ENCODE results near the gene KLHL40.

KLHL40 gene

GRCh38 chr3:42658771-42659390, 26.5 kb upstream of the KLHL40 start:
- no peaks in the 10 kb centered on the region for H3K36me3 ChIP-seq
- H3K4me3 ChIP-seq (ENCODE audit: low read depth, low read length) = no peak overlapping the region
- no peaks in the 10 kb centered on the region for H3K9me3 ChIP-seq
- H3K4me1 ChIP-seq = no peaks in the 10 kb centered on the region
- DNase-seq = no peak
- no peak for TF ChIP-seq CTCF (IDR thresholded peaks at IDR 0.05; ENCODE audit: low read depth, low read length)
- H3K27me3 ChIP-seq = no peaks in the 10 kb centered on the region

GRCh38 chr3:42659451-42660130, 25.7 kb upstream of the KLHL40 start:
- H3K4me1 ChIP-seq = no peaks in the 10 kb centered on the region
- DNase-seq = no peak
- H3K9me3 ChIP-seq = no peaks in the 10 kb centered on the region
- H3K36me3 ChIP-seq = no peaks in the 10 kb centered on the region
- TF ChIP-seq CTCF (IDR thresholded peaks at IDR 0.05; ENCODE audit: low read depth, low read length) = no peak
- H3K4me3 ChIP-seq (ENCODE audit: low read depth, low read length) = no peak overlapping the region
- no peaks in the 10 kb centered on the region for H3K27me3 ChIP-seq

- Histone ChIP-seq H3K4me1 (no peaks in the 10 kb centered on the region), H3K4me3 (ENCODE audit: low read depth, low read length) (no peak overlapping the region), H3K27me3 (no peaks in the 10 kb centered on the region), H3K9me3 (no peaks in the 10 kb centered on the region), H3K36me3 (no peaks in the 10 kb centered on the region)
- no peak for DNase-seq
- TF ChIP-seq CTCF (IDR thresholded peaks at IDR 0.05; ENCODE audit: low read depth, low read length) = no peak
These were observed 25.1 kb upstream of the KLHL40 start for GRCh38 chr3:42660131-42660715.

- Histone ChIP-seq H3K36me3 (no peaks in the 10 kb centered on the region), H3K4me1 (no peaks in the 10 kb centered on the region), H3K9me3 (no peaks in the 10 kb centered on the region), H3K27me3 (no peaks in the 10 kb centered on the region), H3K4me3 (ENCODE audit: low read depth, low read length) (no peak overlapping the region)
- TF ChIP-seq CTCF (IDR thresholded peaks at IDR 0.05; ENCODE audit: low read depth, low read length) = peak; percentile 13; the same call in 1 of the 2 replicates
- DNase-seq = no peak
These were observed 24.4 kb upstream of the KLHL40 start for GRCh38 chr3:42660898-42661297.

DNA sequence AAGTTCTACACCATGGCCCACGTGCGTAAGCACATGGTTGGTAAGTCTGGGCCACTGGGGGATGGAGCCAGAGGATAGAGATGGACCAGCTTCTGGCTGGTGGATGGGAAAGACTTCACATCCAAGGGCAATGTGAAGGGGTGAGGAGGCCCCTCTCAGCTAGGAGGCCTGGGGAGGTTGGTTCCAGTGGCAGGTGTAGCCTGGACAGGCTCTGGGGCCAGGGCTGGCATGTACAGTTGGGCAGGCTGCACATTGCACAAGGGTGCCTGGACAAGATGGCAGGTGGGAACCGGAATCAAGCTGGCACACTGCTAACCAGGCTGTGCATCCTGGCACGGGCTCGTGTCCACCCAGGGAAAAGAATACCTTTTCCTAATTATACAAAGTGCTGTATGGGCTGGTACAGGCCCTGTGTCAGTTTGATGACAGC, 23.7 kb upstream of the KLHL40 start:
- Histone ChIP-seq H3K9me3 (no peaks in the 10 kb centered on the region), H3K4me3 (ENCODE audit: low read depth, low read length) (no peak overlapping the region), H3K4me1 (no peaks in the 10 kb centered on the region), H3K36me3 (no peaks in the 10 kb centered on the region), H3K27me3 (no peaks in the 10 kb centered on the region)
- no peak for TF ChIP-seq CTCF (IDR thresholded peaks at IDR 0.05; ENCODE audit: low read depth, low read length)
- no peak for DNase-seq
